GM23338 (cell line): Measurements from ENCODE around the gene EMID1. TPM values are rescaled to one million over a fixed set of nuclear protein-coding genes. Genes with fewer than 3 reads are reported as not detected.

Source experiments
- ATAC-seq: fragments of 200-7000 bp; cut with Tn5 transposase; 3 replicates; pipeline ENCODE4 v1.9.1; 2020
- DNase-seq: peaks from one replicate; pipeline ENCODE4 v3.0.0-alpha.2; 2015; ENCODE audit warnings: low spot score
- H2AFZ ChIP-seq: fragments of 200-600 bp; sonication (generic); 2 replicates; pipeline ENCODE4 v1.8.0; 2016; ENCODE audit warnings: antibody characterized with exemption, mild to moderate bottlenecking, moderate library complexity
- H3F3A ChIP-seq: fragments of 200-600 bp; sonication (generic); replicated peaks from 2 replicates; pipeline ENCODE4 v1.8.0; 2017; ENCODE audit warnings: antibody characterized with exemption, mixed run types, low read depth
- H3K27ac ChIP-seq: fragments of 200-600 bp; sonication (generic); 2 replicates; pipeline ENCODE4 v1.6.1; 2016; ENCODE audit warnings: low read depth
- H3K27me3 ChIP-seq: fragments of 200-600 bp; sonication (generic); 2 replicates; pipeline ENCODE4 v1.8.0; 2016; ENCODE audit warnings: mild to moderate bottlenecking, mixed run types, moderate library complexity; ENCODE audit not compliant: insufficient read depth
- H3K36me3 ChIP-seq: fragments of 200-600 bp; sonication (generic); 2 replicates; pipeline ENCODE4 v1.8.0; 2016; ENCODE audit warnings: mild to moderate bottlenecking; ENCODE audit not compliant: insufficient read depth
- H3K4me1 ChIP-seq: fragments of 200-600 bp; sonication (generic); 2 replicates; pipeline ENCODE4 v1.8.0; 2016; ENCODE audit warnings: mild to moderate bottlenecking, moderate library complexity; ENCODE audit not compliant: insufficient read depth
- H3K4me2 ChIP-seq: fragments of 200-600 bp; sonication (generic); 2 replicates; pipeline ENCODE4 v1.7.1; 2017; ENCODE audit warnings: mixed run types
- H3K4me3 ChIP-seq: fragments of 200-600 bp; sonication (generic); 2 replicates; pipeline ENCODE4 v1.6.1; 2016; ENCODE audit warnings: mixed run types
- H3K79me2 ChIP-seq: fragments of 200-600 bp; sonication (generic); replicated peaks from 2 replicates; pipeline ENCODE4 v1.8.0; 2017; ENCODE audit warnings: mild to moderate bottlenecking; ENCODE audit not compliant: insufficient read depth
- H3K9me2 ChIP-seq: fragments of 200-600 bp; sonication (generic); 2 replicates; pipeline ENCODE4 v1.8.0; 2017; ENCODE audit not compliant: insufficient read depth
- H4K20me1 ChIP-seq: fragments of 200-600 bp; sonication (generic); replicated peaks from 2 replicates; pipeline ENCODE4 v1.8.0; 2017; ENCODE audit warnings: mild to moderate bottlenecking; ENCODE audit not compliant: insufficient read depth
- H3K27ac Mint-ChIP-seq: 2 replicates; pipeline ENCODE4 v1.8.0; 2020; ENCODE audit warnings: inconsistent platforms, mild to moderate bottlenecking, moderate library complexity, mixed read lengths
- H3K27me3 Mint-ChIP-seq: 3 replicates; pipeline ENCODE4 v1.8.0; 2022; ENCODE audit warnings: low read depth, mild to moderate bottlenecking, moderate library complexity, mixed read lengths, inconsistent platforms; ENCODE audit not compliant: insufficient read depth, poor library complexity
- H3K36me3 Mint-ChIP-seq: 3 replicates; pipeline ENCODE4 v1.8.0; 2021; ENCODE audit warnings: low read depth, mild to moderate bottlenecking, inconsistent platforms, moderate library complexity, mixed read lengths
- H3K4me1 Mint-ChIP-seq: 3 replicates; pipeline ENCODE4 v1.8.0; 2020; ENCODE audit warnings: mild to moderate bottlenecking, inconsistent platforms, mixed read lengths
- H3K4me3 Mint-ChIP-seq: 3 replicates; pipeline ENCODE4 v1.8.0; 2021; ENCODE audit warnings: moderate library complexity, mild to moderate bottlenecking, inconsistent platforms, mixed read lengths
- H3K9me3 Mint-ChIP-seq: 3 replicates; pipeline ENCODE4 v1.8.0; 2020; ENCODE audit warnings: moderate library complexity, mild to moderate bottlenecking, inconsistent platforms, mixed read lengths
- CREB1 ChIP-seq: fragments of 250-450 bp; sonication (Bioruptor Pico); IDR thresholded peaks from 2 replicates; pipeline ENCODE4 v1.5.0; 2020; ENCODE audit warnings: low read depth, mild to moderate bottlenecking, moderate library complexity
- EZH2 ChIP-seq: fragments of 200-600 bp; sonication (generic); IDR thresholded peaks from one replicate; pipeline ENCODE4 v1.8.0; 2017; ENCODE audit warnings: antibody characterized with exemption, mild to moderate bottlenecking, low read depth; ENCODE audit not compliant: unreplicated experiment
- EZH2phosphoT487 ChIP-seq: fragments of 200-600 bp; sonication (generic); IDR thresholded peaks from one replicate; pipeline ENCODE4 v1.8.1; 2018; ENCODE audit warnings: antibody characterized with exemption; ENCODE audit not compliant: unreplicated experiment
- JUNB ChIP-seq: IDR thresholded peaks from one replicate; pipeline ENCODE4 v1.6.1; 2016; ENCODE audit warnings: antibody characterized with exemption; ENCODE audit not compliant: unreplicated experiment
- NANOG ChIP-seq: IDR thresholded peaks from 2 replicates; pipeline ENCODE4 v1.6.1; 2016; ENCODE audit warnings: antibody characterized with exemption, borderline replicate concordance
- POLR2AphosphoS5 ChIP-seq: IDR thresholded peaks from 2 replicates; pipeline ENCODE4 v1.6.1; 2016; ENCODE audit warnings: antibody characterized with exemption, low read depth
- STAT1 ChIP-seq: IDR thresholded peaks from one replicate; pipeline ENCODE4 v1.6.1; 2016; ENCODE audit warnings: antibody characterized with exemption; ENCODE audit not compliant: unreplicated experiment
- ZNF114 ChIP-seq: fragments of 250-450 bp; sonication (Bioruptor Pico); IDR thresholded peaks from 2 replicates; pipeline ENCODE4 v1.5.0; 2020; ENCODE audit warnings: mild to moderate bottlenecking, moderate library complexity
- polyA plus RNA-seq: library from polyadenylated mRNA; unstranded; fragments of >200 nt; fragmentation: Nextera tagmentation; extraction: Ambion mirVana; gene quantifications from 2 replicates; pipeline ENCODE4 v1.2.1, GENCODE V29; 2016
- total RNA-seq: library from RNA; depleted of rRNA; stranded (reverse); fragments of >200 nt; shearing (Covaris generic); gene quantifications from 2 replicates; pipeline ENCODE4 v1.2.3, GENCODE V29; 2014
- TF ChIP-seq, protein P1 (sequence below), 2 experiments: fragments of 200-600 bp in 1 of 2; sonication (generic) in 1 of 2; conservative IDR thresholded peaks; 2 replicates each; pipeline versions ENCODE4 v1.5.1 to v1.6.1; 2016 to 2017; ENCODE audit warnings: antibody characterized with exemption in 2 of 2, low read depth in 2 of 2, mild to moderate bottlenecking in 2 of 2, moderate library complexity in 1 of 2
- TF ChIP-seq, protein P2 (sequence below): IDR thresholded peaks from 2 replicates; pipeline ENCODE4 v1.6.1; 2016; ENCODE audit warnings: antibody characterized with exemption
- TF ChIP-seq, protein P3 (sequence below): IDR thresholded peaks from one replicate; pipeline ENCODE4 v1.6.1; 2018; ENCODE audit warnings: antibody characterized with exemption; ENCODE audit not compliant: unreplicated experiment

EMID1 gene
- total and polyA plus RNA-seq, 2 experiments from 2014 or later, result 3.0 to 13.4 TPM

DNA sequence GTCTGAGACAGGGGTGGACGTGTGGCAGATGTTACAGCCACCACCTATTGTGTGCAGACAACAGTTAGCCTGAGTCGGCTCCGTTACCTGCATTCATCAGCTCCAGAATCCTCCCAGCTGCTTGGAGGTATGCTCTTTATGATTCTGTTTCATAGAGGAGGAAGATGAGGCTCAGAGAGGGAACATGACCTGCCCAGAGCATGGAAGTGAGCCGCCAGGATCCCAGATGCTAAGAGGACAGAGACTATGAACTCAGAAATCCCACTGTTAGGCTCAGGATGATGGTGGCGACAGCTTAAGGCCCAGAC lies 1.5 kb downstream of the EMID1 start:
- H3K27ac Mint-ChIP-seq, result no peak overlapping the region
- Histone ChIP-seq H3K4me3 (no peak overlapping the region), H4K20me1 (no peaks in the 10 kb centered on the region), H3F3A (0 out of 2 replicates have a peak, but pooled peaks cover 17% of the 10 kb centered on the region), H3K36me3 (no peaks in the 10 kb centered on the region), H3K4me1 (peaks cover 14% of the 10 kb centered on the region; the same call in 1 of the 2 replicates), H3K27ac (no peak overlapping the region), H3K27me3 (peaks cover 7% of the 10 kb centered on the region; the same call in 1 of the 2 replicates), H2AFZ (no peak overlapping the region), H3K79me2 (no peaks in the 10 kb centered on the region), H3K4me2 (peak overlapping the region; percentile 77), H3K9me2 (no peaks in the 10 kb centered on the region)
- no peak overlapping the region; the same call in 2 of the 3 replicates for H3K4me3 Mint-ChIP-seq
- H3K4me1 Mint-ChIP-seq, result peaks cover 28% of the 10 kb centered on the region
- no peaks in the 10 kb centered on the region; the same call in 2 of the 3 replicates for H3K36me3 Mint-ChIP-seq
- H3K9me3 Mint-ChIP-seq, result no peaks in the 10 kb centered on the region
- DNase-seq, result no peak
- H3K27me3 Mint-ChIP-seq, result peaks cover 32% of the 10 kb centered on the region
- TF ChIP-seq, protein P1, sequence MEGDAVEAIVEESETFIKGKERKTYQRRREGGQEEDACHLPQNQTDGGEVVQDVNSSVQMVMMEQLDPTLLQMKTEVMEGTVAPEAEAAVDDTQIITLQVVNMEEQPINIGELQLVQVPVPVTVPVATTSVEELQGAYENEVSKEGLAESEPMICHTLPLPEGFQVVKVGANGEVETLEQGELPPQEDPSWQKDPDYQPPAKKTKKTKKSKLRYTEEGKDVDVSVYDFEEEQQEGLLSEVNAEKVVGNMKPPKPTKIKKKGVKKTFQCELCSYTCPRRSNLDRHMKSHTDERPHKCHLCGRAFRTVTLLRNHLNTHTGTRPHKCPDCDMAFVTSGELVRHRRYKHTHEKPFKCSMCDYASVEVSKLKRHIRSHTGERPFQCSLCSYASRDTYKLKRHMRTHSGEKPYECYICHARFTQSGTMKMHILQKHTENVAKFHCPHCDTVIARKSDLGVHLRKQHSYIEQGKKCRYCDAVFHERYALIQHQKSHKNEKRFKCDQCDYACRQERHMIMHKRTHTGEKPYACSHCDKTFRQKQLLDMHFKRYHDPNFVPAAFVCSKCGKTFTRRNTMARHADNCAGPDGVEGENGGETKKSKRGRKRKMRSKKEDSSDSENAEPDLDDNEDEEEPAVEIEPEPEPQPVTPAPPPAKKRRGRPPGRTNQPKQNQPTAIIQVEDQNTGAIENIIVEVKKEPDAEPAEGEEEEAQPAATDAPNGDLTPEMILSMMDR (conservative IDR thresholded peaks at IDR 0.05; ENCODE audit: low read depth in 2 of 2), result no peak
- no peak for TF ChIP-seq EZH2phosphoT487
- no peak for ATAC-seq

DNA sequence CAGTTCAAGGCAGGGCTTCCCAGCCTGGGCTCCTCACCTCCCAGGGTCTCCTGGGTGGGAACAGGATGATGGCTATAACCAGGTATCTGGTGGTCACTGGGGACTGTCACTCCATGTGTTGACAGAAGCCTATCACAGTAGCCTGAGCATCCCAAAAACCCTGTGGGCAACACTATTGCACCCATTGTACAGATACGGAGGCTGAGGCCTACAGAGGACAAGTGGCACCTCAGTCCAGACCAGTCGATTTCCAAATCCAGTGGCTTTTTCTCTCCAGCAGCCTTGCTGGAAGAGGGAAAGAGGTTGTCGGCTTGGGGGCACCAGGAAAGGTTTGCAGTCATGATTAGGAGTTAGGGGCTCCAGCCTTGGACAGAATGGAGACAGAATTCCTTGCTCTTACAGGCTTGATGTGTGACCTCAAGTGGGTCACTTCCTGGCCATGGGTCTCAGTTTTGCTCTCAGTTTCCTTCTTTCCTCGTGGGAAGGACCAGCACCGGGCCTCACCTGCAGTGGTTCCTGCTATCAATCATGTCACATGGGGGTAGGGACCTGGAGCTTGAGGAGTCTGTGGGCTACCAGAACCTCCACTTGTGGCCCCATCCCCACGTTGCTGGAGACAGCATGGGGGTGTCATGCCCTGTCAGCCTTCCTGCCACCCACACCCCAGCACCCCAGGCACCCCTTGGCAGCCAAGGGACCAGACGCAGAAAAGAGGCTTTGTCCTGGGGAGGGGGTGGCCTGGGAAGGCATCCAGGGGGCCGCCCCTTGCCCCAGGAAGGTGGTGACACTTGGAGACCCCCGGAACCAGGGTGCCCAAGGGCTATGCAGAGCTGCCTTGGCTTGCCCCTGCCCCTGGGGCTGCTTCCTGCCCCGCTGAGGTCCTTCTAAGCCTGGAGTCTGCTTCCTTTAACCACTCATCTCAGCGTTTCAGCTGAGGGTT lies 2.1 kb downstream of the EMID1 start:
- H3K36me3 ChIP-seq, result no peaks in the 10 kb centered on the region

DNA sequence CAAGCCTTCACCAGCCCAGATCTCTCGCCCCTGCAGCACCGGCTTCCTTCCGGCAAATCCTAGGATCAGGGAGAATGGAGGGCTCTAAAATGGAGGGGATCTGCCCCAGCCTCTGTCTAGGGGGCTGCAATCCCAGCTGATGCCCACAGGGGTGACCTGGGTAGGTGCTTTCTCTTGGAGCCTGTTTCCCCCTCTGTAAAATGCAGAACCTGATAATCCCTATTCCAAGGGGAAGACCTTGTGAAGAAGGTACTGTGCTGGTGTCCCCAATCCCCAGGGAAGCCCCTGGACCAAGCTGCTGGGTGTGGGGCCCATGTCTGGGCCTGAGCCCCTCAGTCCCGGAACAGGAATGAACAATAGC lies 2.8 kb downstream of the EMID1 start:
- H3K4me1 Mint-ChIP-seq, result peaks cover 21% of the 10 kb centered on the region
- H3K27me3 ChIP-seq, result peaks cover 7% of the 10 kb centered on the region; the same call in 1 of the 2 replicates
- H3K4me3 Mint-ChIP-seq, result no peak overlapping the region
- H2AFZ ChIP-seq, result no peak overlapping the region
- H3K27me3 Mint-ChIP-seq, result peaks cover 24% of the 10 kb centered on the region
- ATAC-seq (peak; percentile 7), DNase-seq (peak; percentile 41)
- no peaks in the 10 kb centered on the region; the same call in 2 of the 3 replicates for H3K36me3 Mint-ChIP-seq
- H3K4me2 ChIP-seq, result no peak overlapping the region
- no peak overlapping the region for H3K27ac ChIP-seq
- H3K79me2 ChIP-seq, result no peaks in the 10 kb centered on the region
- H3K27ac Mint-ChIP-seq, result no peak overlapping the region
- H3K9me3 Mint-ChIP-seq, result no peaks in the 10 kb centered on the region
- H3K9me2 ChIP-seq, result no peaks in the 10 kb centered on the region
- no peaks in the 10 kb centered on the region for H3K36me3 ChIP-seq
- H3K4me3 ChIP-seq, result no peak overlapping the region
- H4K20me1 ChIP-seq, result no peaks in the 10 kb centered on the region
- H3K4me1 ChIP-seq, result peaks cover 9% of the 10 kb centered on the region; the same call in 1 of the 2 replicates
- H3F3A ChIP-seq, result 0 out of 2 replicates have a peak, but pooled peaks cover 12% of the 10 kb centered on the region
- TF ChIP-seq, protein P2, sequence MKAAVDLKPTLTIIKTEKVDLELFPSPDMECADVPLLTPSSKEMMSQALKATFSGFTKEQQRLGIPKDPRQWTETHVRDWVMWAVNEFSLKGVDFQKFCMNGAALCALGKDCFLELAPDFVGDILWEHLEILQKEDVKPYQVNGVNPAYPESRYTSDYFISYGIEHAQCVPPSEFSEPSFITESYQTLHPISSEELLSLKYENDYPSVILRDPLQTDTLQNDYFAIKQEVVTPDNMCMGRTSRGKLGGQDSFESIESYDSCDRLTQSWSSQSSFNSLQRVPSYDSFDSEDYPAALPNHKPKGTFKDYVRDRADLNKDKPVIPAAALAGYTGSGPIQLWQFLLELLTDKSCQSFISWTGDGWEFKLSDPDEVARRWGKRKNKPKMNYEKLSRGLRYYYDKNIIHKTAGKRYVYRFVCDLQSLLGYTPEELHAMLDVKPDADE, result no peak
- no peak for TF ChIP-seq NANOG
- TF ChIP-seq ZNF114 (CRISPR knock-in tag), result no peak
- no peak for TF ChIP-seq POLR2AphosphoS5
- TF ChIP-seq JUNB, result no peak
- no peak for TF ChIP-seq STAT1
- TF ChIP-seq EZH2, result no peak
- no peak for TF ChIP-seq CREB1 (CRISPR knock-in tag)
- TF ChIP-seq, protein P3, sequence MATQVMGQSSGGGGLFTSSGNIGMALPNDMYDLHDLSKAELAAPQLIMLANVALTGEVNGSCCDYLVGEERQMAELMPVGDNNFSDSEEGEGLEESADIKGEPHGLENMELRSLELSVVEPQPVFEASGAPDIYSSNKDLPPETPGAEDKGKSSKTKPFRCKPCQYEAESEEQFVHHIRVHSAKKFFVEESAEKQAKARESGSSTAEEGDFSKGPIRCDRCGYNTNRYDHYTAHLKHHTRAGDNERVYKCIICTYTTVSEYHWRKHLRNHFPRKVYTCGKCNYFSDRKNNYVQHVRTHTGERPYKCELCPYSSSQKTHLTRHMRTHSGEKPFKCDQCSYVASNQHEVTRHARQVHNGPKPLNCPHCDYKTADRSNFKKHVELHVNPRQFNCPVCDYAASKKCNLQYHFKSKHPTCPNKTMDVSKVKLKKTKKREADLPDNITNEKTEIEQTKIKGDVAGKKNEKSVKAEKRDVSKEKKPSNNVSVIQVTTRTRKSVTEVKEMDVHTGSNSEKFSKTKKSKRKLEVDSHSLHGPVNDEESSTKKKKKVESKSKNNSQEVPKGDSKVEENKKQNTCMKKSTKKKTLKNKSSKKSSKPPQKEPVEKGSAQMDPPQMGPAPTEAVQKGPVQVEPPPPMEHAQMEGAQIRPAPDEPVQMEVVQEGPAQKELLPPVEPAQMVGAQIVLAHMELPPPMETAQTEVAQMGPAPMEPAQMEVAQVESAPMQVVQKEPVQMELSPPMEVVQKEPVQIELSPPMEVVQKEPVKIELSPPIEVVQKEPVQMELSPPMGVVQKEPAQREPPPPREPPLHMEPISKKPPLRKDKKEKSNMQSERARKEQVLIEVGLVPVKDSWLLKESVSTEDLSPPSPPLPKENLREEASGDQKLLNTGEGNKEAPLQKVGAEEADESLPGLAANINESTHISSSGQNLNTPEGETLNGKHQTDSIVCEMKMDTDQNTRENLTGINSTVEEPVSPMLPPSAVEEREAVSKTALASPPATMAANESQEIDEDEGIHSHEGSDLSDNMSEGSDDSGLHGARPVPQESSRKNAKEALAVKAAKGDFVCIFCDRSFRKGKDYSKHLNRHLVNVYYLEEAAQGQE, result no peak

More for the DNA sequence above, 2.1 kb downstream of the EMID1 start:
- no peak for ATAC-seq
- H3K9me2 ChIP-seq, result no peaks in the 10 kb centered on the region
- Mint-ChIP-seq H3K36me3 (no peaks in the 10 kb centered on the region; the same call in 2 of the 3 replicates), H3K4me1 (peaks cover 22% of the 10 kb centered on the region), H3K27ac (no peak overlapping the region), H3K27me3 (peaks cover 26% of the 10 kb centered on the region), H3K9me3 (no peaks in the 10 kb centered on the region), H3K4me3 (no peak overlapping the region)
- no peaks in the 10 kb centered on the region for H4K20me1 ChIP-seq
- H3K4me1 ChIP-seq, result peaks cover 13% of the 10 kb centered on the region; the same call in 1 of the 2 replicates
- TF ChIP-seq EZH2, result no peak
- H3K27ac ChIP-seq, result no peak overlapping the region
- no peak overlapping the region for H3K4me3 ChIP-seq
- 0 out of 2 replicates have a peak, but pooled peaks cover 16% of the 10 kb centered on the region for H3F3A ChIP-seq
- H3K79me2 ChIP-seq, result no peaks in the 10 kb centered on the region
- H2AFZ ChIP-seq, result no peak overlapping the region
- H3K4me2 ChIP-seq, result no peak overlapping the region
- peaks cover 7% of the 10 kb centered on the region; the same call in 1 of the 2 replicates for H3K27me3 ChIP-seq
- DNase-seq, result no peak
